Muscle layer of duodenum (tissue), 2 donors: ENCODE measurements around the gene CGRRF1.
A peak's percentile ranks its signal among the peaks of the same experiment; 100 is the strongest.

Source experiments
- H3K27ac ChIP-seq: one replicate; pipeline ENCODE4 v1.7.0; 2013; ENCODE audit warnings: mild to moderate bottlenecking, low read length
- H3K27me3 ChIP-seq: one replicate; pipeline ENCODE4 v1.7.0; 2013; ENCODE audit warnings: low read depth, mild to moderate bottlenecking, control low read depth, low read length
- H3K36me3 ChIP-seq, 2 donors: one replicate each; pipeline ENCODE4 v1.7.0; 2013; ENCODE audit warnings: low read length in 2 of 2, control low read depth in 1 of 2, mild to moderate bottlenecking in 1 of 2; ENCODE audit not compliant: insufficient read depth in 2 of 2, control insufficient read depth in 1 of 2
- H3K4me1 ChIP-seq, 2 donors: one replicate each; pipeline ENCODE4 v1.7.0; 2013; ENCODE audit warnings: low read length in 2 of 2, mild to moderate bottlenecking in 2 of 2, control low read depth in 1 of 2, moderate library complexity in 1 of 2; ENCODE audit not compliant: insufficient read depth in 2 of 2, control insufficient read depth in 1 of 2
- H3K4me3 ChIP-seq, 2 donors: one replicate each; pipeline ENCODE4 v1.7.0; 2013; ENCODE audit warnings: low read length in 2 of 2, low read depth in 1 of 2, mild to moderate bottlenecking in 1 of 2
- H3K9me3 ChIP-seq, 2 donors: one replicate each; pipeline ENCODE4 v1.7.0; 2013; ENCODE audit warnings: low read length in 2 of 2, control low read depth in 1 of 2, mild to moderate bottlenecking in 1 of 2; ENCODE audit not compliant: control insufficient read depth in 1 of 2
- donor health status: healthy.

CGRRF1 gene

DNA sequence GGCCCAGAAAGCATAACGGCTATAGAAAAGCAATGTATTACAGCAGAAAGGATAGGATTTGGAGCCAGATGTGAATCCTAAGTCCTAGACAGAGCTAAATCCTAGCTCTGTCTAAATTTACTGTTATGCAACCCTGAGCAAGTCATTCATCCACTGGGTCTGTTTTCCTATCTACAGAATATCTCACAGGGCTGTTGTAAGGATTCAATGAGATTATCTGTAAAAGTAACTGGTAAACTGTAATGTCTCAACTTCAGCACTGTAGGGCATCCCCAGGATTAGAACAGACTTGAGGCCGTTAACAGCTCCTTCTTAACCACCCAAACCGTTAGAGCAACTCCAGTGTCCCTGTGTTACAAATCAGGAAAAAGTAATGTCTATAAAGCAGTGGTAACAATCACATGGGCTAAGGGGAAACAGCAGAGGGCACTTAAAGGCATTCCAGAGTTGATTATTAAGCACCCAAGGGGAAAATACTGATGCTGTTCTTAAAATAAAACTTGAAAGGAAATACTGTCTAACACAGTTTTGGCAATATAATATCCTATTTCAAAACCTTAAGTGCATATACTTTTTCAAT, 31.0 kb upstream of the CGRRF1 start:
- Histone ChIP-seq H3K27ac (no peak overlapping the region), H3K27me3 (no peaks in the 10 kb centered on the region), H3K4me3 (no peak overlapping the region), H3K4me1 (peaks cover 3 to 7% of the 10 kb centered on the region in 2 donors), H3K9me3 (no peaks in the 10 kb centered on the region), H3K36me3 (peaks cover 35 to 43% of the 10 kb centered on the region in 2 donors)

GRCh38 chr14:54480830-54481562, 28.7 kb upstream of the CGRRF1 start:
- Histone ChIP-seq H3K27ac (no peak overlapping the region), H3K4me3 (no peak overlapping the region), H3K4me1 (peaks cover 3 to 18% of the 10 kb centered on the region in 2 donors), H3K36me3 (peaks cover 34 to 35% of the 10 kb centered on the region in 2 donors), H3K9me3 (no peaks in the 10 kb centered on the region), H3K27me3 (no peaks in the 10 kb centered on the region)

GRCh38 chr14:54481695-54482094, 28.0 kb upstream of the CGRRF1 start:
- H3K9me3 ChIP-seq, result no peaks in the 10 kb centered on the region

DNA sequence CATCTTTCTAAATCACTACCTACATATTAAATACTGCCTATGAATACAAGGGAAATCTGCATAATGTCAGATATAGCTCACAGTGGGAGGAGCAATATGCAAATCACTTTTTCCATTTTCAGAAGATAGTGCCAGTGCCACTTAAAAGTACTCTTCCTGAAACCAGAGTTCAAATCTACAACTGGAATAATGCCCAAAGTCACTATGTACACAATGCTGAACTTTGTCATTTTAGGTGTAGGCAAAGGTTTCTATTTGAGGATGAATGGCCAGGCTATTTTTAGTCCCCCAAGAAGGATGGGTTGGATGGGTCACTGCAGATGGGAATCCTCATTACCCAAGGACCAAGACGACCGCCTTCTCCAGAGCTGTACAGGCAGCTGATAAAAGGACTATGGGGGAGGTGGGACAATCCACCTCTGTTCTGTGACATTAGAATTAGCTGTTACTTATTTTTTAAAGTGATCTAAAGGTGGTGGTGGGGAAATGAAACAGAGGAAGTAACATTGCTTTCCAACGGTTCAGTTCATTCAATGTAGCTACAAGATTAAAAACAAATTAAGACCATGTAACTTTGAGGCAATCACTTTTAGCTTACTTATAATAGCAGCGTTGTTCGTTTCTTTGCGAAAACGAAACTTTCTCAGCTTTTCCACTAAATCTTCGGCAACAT, 26.5 kb upstream of the CGRRF1 start:
- no peaks in the 10 kb centered on the region for H3K27me3 ChIP-seq
- no peaks in the 10 kb centered on the region for H3K9me3 ChIP-seq
- H3K4me3 ChIP-seq, result no peak overlapping the region
- no peak overlapping the region for H3K27ac ChIP-seq
- peaks cover 3 to 29% of the 10 kb centered on the region in 2 donors for H3K4me1 ChIP-seq
- H3K36me3 ChIP-seq, result peaks cover 27 to 28% of the 10 kb centered on the region in 2 donors

More at GRCh38 chr14:54481695-54482094, 28.0 kb upstream of the CGRRF1 start:
- no peak overlapping the region for H3K4me3 ChIP-seq
- H3K4me1 ChIP-seq, result peaks cover 3 to 23% of the 10 kb centered on the region in 2 donors
- H3K27ac ChIP-seq, result no peak overlapping the region
- H3K36me3 ChIP-seq, result peaks cover 31 to 35% of the 10 kb centered on the region in 2 donors
- no peaks in the 10 kb centered on the region for H3K27me3 ChIP-seq

DNA sequence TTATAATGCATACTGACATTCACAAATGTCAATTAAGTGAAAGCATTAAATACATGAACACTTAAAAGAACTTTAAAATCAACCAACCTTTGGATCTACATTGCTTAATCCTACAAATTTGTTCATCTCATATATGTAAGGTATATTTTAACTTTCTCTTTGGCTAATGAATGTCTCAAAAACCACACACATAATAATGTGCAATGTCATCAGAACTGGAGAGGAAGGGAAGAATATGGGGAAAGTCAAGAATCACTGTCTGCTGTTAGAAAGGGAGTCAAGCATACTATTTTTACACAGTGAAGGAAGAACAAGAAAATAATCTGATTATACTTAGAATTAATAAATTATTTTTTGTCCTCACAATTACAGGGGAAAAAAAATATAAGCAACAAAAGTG, 25.9 kb upstream of the CGRRF1 start:
- Histone ChIP-seq H3K9me3 (no peaks in the 10 kb centered on the region), H3K27me3 (no peaks in the 10 kb centered on the region), H3K4me3 (no peak overlapping the region), H3K4me1 (peaks cover 3 to 29% of the 10 kb centered on the region in 2 donors), H3K27ac (no peak overlapping the region), H3K36me3 (peaks cover 21 to 27% of the 10 kb centered on the region in 2 donors)

DNA sequence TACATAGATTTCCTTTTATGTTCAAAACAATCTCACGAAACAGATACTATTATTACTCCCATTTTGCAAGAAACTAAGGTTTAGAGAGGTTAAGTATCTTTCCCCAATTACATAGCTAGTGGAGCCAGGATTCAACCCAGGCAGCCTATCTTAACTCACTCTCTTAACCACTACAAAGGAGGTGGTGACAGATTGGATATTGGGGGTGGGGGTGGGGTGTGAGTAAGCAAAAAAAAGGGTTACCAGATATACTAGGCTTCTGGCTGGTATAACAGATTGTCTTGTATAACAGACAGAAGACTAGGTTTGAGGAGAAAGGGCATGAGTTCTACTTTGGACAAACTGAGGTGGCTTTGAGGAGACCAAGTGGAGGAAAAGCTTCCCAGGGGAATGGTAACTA, 23.0 kb upstream of the CGRRF1 start:
- Histone ChIP-seq H3K4me1 (peaks cover 3 to 37% of the 10 kb centered on the region in 2 donors), H3K36me3 (peaks cover 10 to 16% of the 10 kb centered on the region in 2 donors), H3K9me3 (no peaks in the 10 kb centered on the region), H3K27me3 (no peaks in the 10 kb centered on the region), H3K4me3 (no peak overlapping the region), H3K27ac (no peak overlapping the region)

- peak overlapping the region; percentile 92 to 93 for H3K4me3 ChIP-seq
- peak overlapping the region; percentile 98 for H3K27ac ChIP-seq
- H3K27me3 ChIP-seq, result no peaks in the 10 kb centered on the region
- H3K36me3 ChIP-seq, result peaks cover 6 to 8% of the 10 kb centered on the region in 2 donors
- no peaks in the 10 kb centered on the region for H3K9me3 ChIP-seq
- H3K4me1 ChIP-seq, result peaks cover 3 to 37% of the 10 kb centered on the region in 2 donors
Observed at GRCh38 chr14:54487771-54488170, 21.9 kb upstream of the CGRRF1 start.

GRCh38 chr14:54488318-54488645, 21.4 kb upstream of the CGRRF1 start:
- peaks cover 0 to 33% of the 10 kb centered on the region in 2 donors for H3K4me1 ChIP-seq
- H3K36me3 ChIP-seq, result peaks cover 2 to 8% of the 10 kb centered on the region in 2 donors
- H3K4me3 ChIP-seq, result peak overlapping the region; percentile 92 to 93

GRCh38 chr14:54488646-54489317, 20.9 kb upstream of the CGRRF1 start, which contains the start of gene GMFB:
Gene GMFB (minus strand): TSS chr14:54488980. CDS start chr14:54488927, 53 bp downstream.
- Histone ChIP-seq H3K4me3 (peak within 1 kb of the TSS; percentile 92 to 93), H3K36me3 (peaks cover 0 to 8% of the 10 kb centered on the region in 2 donors), H3K27ac (peak within 1 kb of the TSS; percentile 98), H3K9me3 (no peaks in the 10 kb centered on the region), H3K27me3 (no peaks in the 10 kb centered on the region), H3K4me1 (peaks cover 0 to 30% of the 10 kb centered on the region in 2 donors)

More at GRCh38 chr14:54488318-54488645, 21.4 kb upstream of the CGRRF1 start:
- H3K27ac ChIP-seq, result peak overlapping the region; percentile 98
- H3K9me3 ChIP-seq, result no peaks in the 10 kb centered on the region
- no peaks in the 10 kb centered on the region for H3K27me3 ChIP-seq

- H3K9me3 ChIP-seq, result no peaks in the 10 kb centered on the region
- H3K36me3 ChIP-seq, result peaks cover 0 to 8% of the 10 kb centered on the region in 2 donors
- no peaks in the 10 kb centered on the region for H3K27me3 ChIP-seq
- peak overlapping the region; percentile 92 to 93 for H3K4me3 ChIP-seq
- H3K27ac ChIP-seq, result peak overlapping the region; percentile 86
- peaks cover 0 to 30% of the 10 kb centered on the region in 2 donors for H3K4me1 ChIP-seq
Observed at GRCh38 chr14:54489318-54489683, 20.4 kb upstream of the CGRRF1 start.
